Spleen (tissue), 7 donors: ENCODE measurements around the gene MYRF.

Experiments used
- CTCF ChIP-seq, 11 experiments: fragments of 200-600 bp in 7 of 11; fragments of 450-650 bp in 4 of 11; sonication (generic) in 4 of 11; IDR thresholded peaks in 8 of 11; conservative IDR thresholded peaks in 3 of 11; 1 replicate in 7 of 11; 2 replicates in 4 of 11; pipeline versions ENCODE4 v1.4.0 to v1.8.0; 2016 to 2021; ENCODE audit warnings: antibody characterized with exemption in 11 of 11, inconsistent platforms in 4 of 11, mild to moderate bottlenecking in 1 of 11
- POLR2A ChIP-seq, 3 donors: fragments of 450-650 bp; IDR thresholded peaks; one replicate each; pipeline ENCODE4 v1.5.1; 2017; ENCODE audit warnings: antibody characterized with exemption in 3 of 3, mild to moderate bottlenecking in 1 of 3
- POLR2AphosphoS5 ChIP-seq, 3 donors: sonication (generic); formaldehyde crosslinking; IDR thresholded peaks; one replicate each; pipeline ENCODE4 v1.5.1; 2017; ENCODE audit warnings: antibody characterized with exemption in 3 of 3
- donor health status: DM: no; HTN: no; CAD: no; lungs with moderate emphysema.
- donor health status: DM: no; HTN: no; CAD: no.
- donor health status: DM: no; HTN: no; CAD: no.

GRCh38 chr11:61720597-61720996, 31.8 kb upstream of the MYRF start:
- TF ChIP-seq CTCF (IDR thresholded peaks at IDR 0.05 in 8 of 11, conservative IDR thresholded peaks at IDR 0.05 in 3 of 11) (no peak), POLR2AphosphoS5 (IDR thresholded peaks at IDR 0.05) (no peak), POLR2A (IDR thresholded peaks at IDR 0.05) (no peak)
